Hematopoietic multipotent progenitor cell treated with erythropoietin and hydrocortisone succinate and interleukin-3 and kit ligand, for 15 days (in vitro differentiated cells): Measurements from ENCODE around the gene WNT3.

Experiments used
- DNase-seq: peaks from one replicate; pipeline ENCODE4 v3.0.0-alpha.2; 2015; ENCODE audit warnings: low spot score

The WNT3 gene

GRCh38 chr17:46834846-46835245, 16.4 kb upstream of the WNT3 start:
- no peak for DNase-seq

GRCh38 chr17:46833840-46834208, 15.3 kb upstream of the WNT3 start:
- DNase-seq: no peak

- no peak for DNase-seq
Measured at GRCh38 chr17:46832945-46833839, 14.7 kb upstream of the WNT3 start.

GRCh38 chr17:46832331-46832821, 13.9 kb upstream of the WNT3 start:
- no peak for DNase-seq

GRCh38 chr17:46831573-46832330, 13.3 kb upstream of the WNT3 start:
- DNase-seq: no peak

- DNase-seq: no peak
Measured at GRCh38 chr17:46827274-46827673, 8.8 kb upstream of the WNT3 start.

- DNase-seq: no peak
Measured at GRCh38 chr17:46826116-46826515, 7.6 kb upstream of the WNT3 start.

GRCh38 chr17:46823657-46824056, 5.2 kb upstream of the WNT3 start:
- DNase-seq: no peak

GRCh38 chr17:46822388-46822921, 4.0 kb upstream of the WNT3 start:
- peak; percentile 38 for DNase-seq

GRCh38 chr17:46821482-46822387, 3.2 kb upstream of the WNT3 start:
- no peak for DNase-seq

- DNase-seq: no peak
Measured at GRCh38 chr17:46820592-46821450, 2.3 kb upstream of the WNT3 start.

- DNase-seq: no peak
Measured at GRCh38 chr17:46819906-46820351, 1.4 kb upstream of the WNT3 start.

GRCh38 chr17:46818929-46819859, 702 bp upstream of the WNT3 start:
- no peak for DNase-seq

- DNase-seq: no peak
Measured at GRCh38 chr17:46817901-46818209, 637 bp downstream of the WNT3 start.

GRCh38 chr17:46817151-46817900, 1.2 kb downstream of the WNT3 start:
- no peak for DNase-seq

- DNase-seq: no peak
Measured at GRCh38 chr17:46815474-46816353, 2.8 kb downstream of the WNT3 start.

- no peak for DNase-seq
Measured at GRCh38 chr17:46814446-46814845, 4.0 kb downstream of the WNT3 start.

- DNase-seq: no peak
Measured at GRCh38 chr17:46813920-46814319, 4.6 kb downstream of the WNT3 start.
